Measurements from ENCODE around the gene BID.
"Not testable (repeated sequence)": the region's sequence is repeated elsewhere in the genome, so short reads cannot be mapped to it uniquely, and the experiment has no call there.

BID gene

GRCh38 chr22:17763442-17763841 lies 10.8 kb downstream of the BID start:
- peaks cover 31 to 33% of the 10 kb centered on the region in 2 donors for H3K4me1 Mint-ChIP-seq (ENCODE audit: low read depth in 2 of 2)
- peak overlapping the region in 1 of 2 donors; percentile 46 for H3K27ac Mint-ChIP-seq
- not testable (repeated sequence) for H3K9me3 Mint-ChIP-seq; H3K4me3 Mint-ChIP-seq; H3K27me3 Mint-ChIP-seq; H3K36me3 Mint-ChIP-seq (ENCODE audit: insufficient read depth); DNase-seq; ATAC-seq (replicated peaks)

- ATAC-seq (replicated peaks), result no peak
- H3K9me3 Mint-ChIP-seq, result no peaks in the 10 kb centered on the region
- H3K27me3 Mint-ChIP-seq, result no peaks in the 10 kb centered on the region
- H3K4me1 Mint-ChIP-seq (ENCODE audit: low read depth in 2 of 2), result peaks cover 22 to 29% of the 10 kb centered on the region in 2 donors
- peak overlapping the region in 1 of 2 donors; percentile 19 for H3K27ac Mint-ChIP-seq
- peaks cover 2% of the 10 kb centered on the region for H3K36me3 Mint-ChIP-seq (ENCODE audit: insufficient read depth)
- no peak overlapping the region for H3K4me3 Mint-ChIP-seq
- no peak for DNase-seq
These were observed 13.2 kb downstream of the BID start for GRCh38 chr22:17761138-17761488.

GRCh38 chr22:17754233-17754925 lies 19.9 kb downstream of the BID start:
- Mint-ChIP-seq H3K27me3 (no peaks in the 10 kb centered on the region), H3K4me1 (ENCODE audit: low read depth in 2 of 2) (peaks cover 10% of the 10 kb centered on the region in 2 donors), H3K4me3 (no peak overlapping the region), H3K36me3 (ENCODE audit: insufficient read depth) (peaks cover 14% of the 10 kb centered on the region), H3K27ac (peak overlapping the region in 1 of 2 donors; percentile 59), H3K9me3 (no peaks in the 10 kb centered on the region)
- no peak for DNase-seq
- no peak for ATAC-seq (replicated peaks)

GRCh38 chr22:17753401-17753989 lies 20.8 kb downstream of the BID start:
- peaks cover 7% of the 10 kb centered on the region in 2 donors for H3K4me1 Mint-ChIP-seq (ENCODE audit: low read depth in 2 of 2)
- H3K27me3 Mint-ChIP-seq, result no peaks in the 10 kb centered on the region
- H3K27ac Mint-ChIP-seq, result peak overlapping the region; percentile 35 to 44
- ATAC-seq (replicated peaks), result no peak
- peaks cover 18% of the 10 kb centered on the region for H3K36me3 Mint-ChIP-seq (ENCODE audit: insufficient read depth)
- DNase-seq, result no peak
- no peak overlapping the region for H3K4me3 Mint-ChIP-seq
- no peaks in the 10 kb centered on the region for H3K9me3 Mint-ChIP-seq

- Mint-ChIP-seq H3K27me3 (no peaks in the 10 kb centered on the region), H3K36me3 (ENCODE audit: insufficient read depth) (peaks cover 24% of the 10 kb centered on the region), H3K4me3 (no peak overlapping the region), H3K4me1 (ENCODE audit: low read depth in 2 of 2) (peaks cover 4 to 6% of the 10 kb centered on the region in 2 donors), H3K27ac (peak overlapping the region in 1 of 2 donors; percentile 78), H3K9me3 (no peaks in the 10 kb centered on the region)
- DNase-seq, result no peak
- no peak for ATAC-seq (replicated peaks)
These were observed 22.7 kb downstream of the BID start for GRCh38 chr22:17751596-17751995.

- ATAC-seq (replicated peaks) (no peak), DNase-seq (no peak)
- H3K36me3 Mint-ChIP-seq (ENCODE audit: insufficient read depth), result peaks cover 21% of the 10 kb centered on the region
- no peaks in the 10 kb centered on the region for H3K9me3 Mint-ChIP-seq
- no peak overlapping the region for H3K4me3 Mint-ChIP-seq
- no peaks in the 10 kb centered on the region for H3K27me3 Mint-ChIP-seq
- peaks cover 1 to 9% of the 10 kb centered on the region in 2 donors for H3K4me1 Mint-ChIP-seq (ENCODE audit: low read depth in 2 of 2)
- peak overlapping the region; percentile 59 to 65 for H3K27ac Mint-ChIP-seq
These were observed 24.5 kb downstream of the BID start for GRCh38 chr22:17749605-17750395.

GRCh38 chr22:17748555-17749353 lies 25.5 kb downstream of the BID start:
- Mint-ChIP-seq H3K4me1 (ENCODE audit: low read depth in 2 of 2) (peaks cover 5 to 6% of the 10 kb centered on the region in 2 donors), H3K9me3 (no peaks in the 10 kb centered on the region), H3K27ac (no peak overlapping the region), H3K4me3 (no peak overlapping the region), H3K27me3 (no peaks in the 10 kb centered on the region), H3K36me3 (ENCODE audit: insufficient read depth) (peaks cover 21% of the 10 kb centered on the region)
- DNase-seq, result no peak
- ATAC-seq (replicated peaks), result no peak

GRCh38 chr22:17746916-17747315 lies 27.4 kb downstream of the BID start:
- H3K4me1 Mint-ChIP-seq (ENCODE audit: low read depth in 2 of 2), result peaks cover 7 to 8% of the 10 kb centered on the region in 2 donors
- ATAC-seq (replicated peaks) (no peak), DNase-seq (no peak)
- H3K27ac Mint-ChIP-seq, result no peak overlapping the region
- no peak overlapping the region for H3K4me3 Mint-ChIP-seq
- peaks cover 17% of the 10 kb centered on the region for H3K36me3 Mint-ChIP-seq (ENCODE audit: insufficient read depth)
- H3K27me3 Mint-ChIP-seq, result no peaks in the 10 kb centered on the region
- no peaks in the 10 kb centered on the region for H3K9me3 Mint-ChIP-seq

- no peaks in the 10 kb centered on the region for H3K27me3 Mint-ChIP-seq
- H3K27ac Mint-ChIP-seq, result peak overlapping the region; percentile 15 to 59
- peaks cover 9 to 10% of the 10 kb centered on the region in 2 donors for H3K4me1 Mint-ChIP-seq (ENCODE audit: low read depth in 2 of 2)
- peaks cover 17% of the 10 kb centered on the region for H3K36me3 Mint-ChIP-seq (ENCODE audit: insufficient read depth)
- no peak for ATAC-seq (replicated peaks)
- H3K4me3 Mint-ChIP-seq, result no peak overlapping the region
- H3K9me3 Mint-ChIP-seq, result no peaks in the 10 kb centered on the region
- no peak for DNase-seq
These were observed 29.8 kb downstream of the BID start for GRCh38 chr22:17744430-17744829.

GRCh38 chr22:17743661-17744411 lies 30.4 kb downstream of the BID start:
- Mint-ChIP-seq H3K9me3 (no peaks in the 10 kb centered on the region), H3K27me3 (no peaks in the 10 kb centered on the region), H3K27ac (peak overlapping the region; percentile 15 to 59), H3K36me3 (ENCODE audit: insufficient read depth) (peaks cover 16% of the 10 kb centered on the region), H3K4me1 (ENCODE audit: low read depth in 2 of 2) (peaks cover 9 to 10% of the 10 kb centered on the region in 2 donors), H3K4me3 (no peak overlapping the region)
- DNase-seq, result no peak
- no peak for ATAC-seq (replicated peaks)

GRCh38 chr22:17742527-17742902 lies 31.8 kb downstream of the BID start:
- H3K9me3 Mint-ChIP-seq, result no peaks in the 10 kb centered on the region
- peak overlapping the region in 1 of 2 donors; percentile 89 for H3K27ac Mint-ChIP-seq
- DNase-seq (peak; percentile 59 to 62 (median 60)), ATAC-seq (replicated peaks) (peak; percentile 94)
- H3K27me3 Mint-ChIP-seq, result no peaks in the 10 kb centered on the region
- H3K4me3 Mint-ChIP-seq, result no peak overlapping the region
- H3K36me3 Mint-ChIP-seq (ENCODE audit: insufficient read depth), result peaks cover 19% of the 10 kb centered on the region
- H3K4me1 Mint-ChIP-seq (ENCODE audit: low read depth in 2 of 2), result peaks cover 9 to 10% of the 10 kb centered on the region in 2 donors

- Mint-ChIP-seq H3K36me3 (ENCODE audit: insufficient read depth) (peaks cover 23% of the 10 kb centered on the region), H3K4me3 (no peak overlapping the region), H3K9me3 (no peaks in the 10 kb centered on the region), H3K27me3 (no peaks in the 10 kb centered on the region), H3K4me1 (ENCODE audit: low read depth in 2 of 2) (peaks cover 9 to 10% of the 10 kb centered on the region in 2 donors), H3K27ac (peak overlapping the region in 1 of 2 donors; percentile 89)
- ATAC-seq (replicated peaks), result no peak
- DNase-seq, result no peak
These were observed 32.3 kb downstream of the BID start for GRCh38 chr22:17741866-17742526.
